SKM-1 (cell line): ENCODE measurements around the gene HSD17B2.

Experiments used
- DNase-seq: peaks from one replicate; lab custom pipeline; 2025; ENCODE audit not compliant: unreplicated experiment; lab: John Stamatoyannopoulos, UW

Gene HSD17B2

GRCh38 chr16:82017911-82018568 lies 17.0 kb upstream of the HSD17B2 start:
- DNase-seq: no peak

GRCh38 chr16:82019535-82019934 lies 15.5 kb upstream of the HSD17B2 start:
- DNase-seq: no peak

- DNase-seq: no peak
These were observed 15.0 kb upstream of the HSD17B2 start for GRCh38 chr16:82020051-82020450.

- DNase-seq: no peak
These were observed 11.8 kb upstream of the HSD17B2 start for GRCh38 chr16:82023206-82023605.

GRCh38 chr16:82024316-82024715 lies 10.7 kb upstream of the HSD17B2 start:
- DNase-seq: no peak

- DNase-seq: no peak
These were observed 10.2 kb upstream of the HSD17B2 start for GRCh38 chr16:82024883-82025282.

- no peak for DNase-seq
These were observed 7.4 kb upstream of the HSD17B2 start for GRCh38 chr16:82027629-82028064.

GRCh38 chr16:82031116-82032084 lies 3.7 kb upstream of the HSD17B2 start:
- DNase-seq: no peak

GRCh38 chr16:82033006-82033405 lies 2.0 kb upstream of the HSD17B2 start:
- DNase-seq: no peak

GRCh38 chr16:82033683-82034300 lies 1.3 kb upstream of the HSD17B2 start:
- DNase-seq: no peak

GRCh38 chr16:82037251-82037650 lies 2.2 kb downstream of the HSD17B2 start:
- DNase-seq: no peak

GRCh38 chr16:82037666-82038065 lies 2.6 kb downstream of the HSD17B2 start:
- DNase-seq: no peak

GRCh38 chr16:82040296-82040695 lies 5.2 kb downstream of the HSD17B2 start:
- DNase-seq: no peak

- no peak for DNase-seq
These were observed 6.5 kb downstream of the HSD17B2 start for GRCh38 chr16:82041542-82041941.

- DNase-seq: no peak
These were observed 7.1 kb downstream of the HSD17B2 start for GRCh38 chr16:82042144-82042543.

GRCh38 chr16:82042846-82043245 lies 7.8 kb downstream of the HSD17B2 start:
- DNase-seq: no peak

GRCh38 chr16:82043680-82044584 lies 8.9 kb downstream of the HSD17B2 start:
- DNase-seq: no peak

GRCh38 chr16:82044585-82044911 lies 9.5 kb downstream of the HSD17B2 start:
- DNase-seq: no peak

GRCh38 chr16:82045465-82045864 lies 10.4 kb downstream of the HSD17B2 start:
- DNase-seq: no peak

- DNase-seq: no peak
These were observed 11.5 kb downstream of the HSD17B2 start for GRCh38 chr16:82046541-82046940.

GRCh38 chr16:82046941-82047340 lies 11.9 kb downstream of the HSD17B2 start:
- DNase-seq: no peak
